Breast epithelium (tissue), 3 donors: Measurements from ENCODE around the gene HIVEP3.

Experiments used
- CTCF ChIP-seq, 3 donors: fragments of 450-650 bp; IDR thresholded peaks; one replicate each; pipeline ENCODE4 v1.5.1; 2016 to 2017; ENCODE audit warnings: antibody characterized with exemption in 3 of 3, mild to moderate bottlenecking in 3 of 3, moderate library complexity in 3 of 3
- POLR2AphosphoS5 ChIP-seq, 3 donors: sonication (generic); formaldehyde crosslinking; IDR thresholded peaks; one replicate each; pipeline ENCODE4 v1.6.1; 2017; ENCODE audit warnings: antibody characterized with exemption in 3 of 3

- no peak for TF ChIP-seq CTCF (IDR thresholded peaks at IDR 0.05)
- no peak for TF ChIP-seq POLR2AphosphoS5 (IDR thresholded peaks at IDR 0.05)
Measured at GRCh38 chr1:41709873-41710272, 208.8 kb downstream of the HIVEP3 start.
